Loucy (cell line): ENCODE measurements around the gene RCAN3.
"Not testable (repeated sequence)": the region's sequence is repeated elsewhere in the genome, so short reads cannot be mapped to it uniquely, and the experiment has no call there.

Experiments used
- H2AFZ ChIP-seq: fragments of 200-600 bp; sonication (generic); 2 replicates; pipeline ENCODE4 v1.6.0; 2016; ENCODE audit warnings: antibody characterized with exemption, mild to moderate bottlenecking, low read length, moderate library complexity
- H3F3A ChIP-seq: fragments of 200-600 bp; 2 replicates; pipeline ENCODE4 v1.6.0; 2016; ENCODE audit warnings: antibody characterized with exemption, low read depth, mild to moderate bottlenecking
- H3K27me3 ChIP-seq: fragments of 200-600 bp; sonication (generic); 2 replicates; pipeline ENCODE4 v1.6.1; 2014; ENCODE audit warnings: low read length, mild to moderate bottlenecking; ENCODE audit not compliant: insufficient read depth, poor library complexity, severe bottlenecking
- H3K36me3 ChIP-seq: fragments of 200-600 bp; sonication (generic); 2 replicates; pipeline ENCODE4 v1.6.1; 2016; ENCODE audit warnings: low read length; ENCODE audit not compliant: insufficient read depth
- H3K4me1 ChIP-seq: fragments of 200-600 bp; sonication (generic); 2 replicates; pipeline ENCODE4 v1.5.1; 2014; ENCODE audit warnings: low read length, mild to moderate bottlenecking; ENCODE audit not compliant: insufficient read depth, poor library complexity, severe bottlenecking
- H3K4me2 ChIP-seq: fragments of 200-600 bp; sonication (generic); 2 replicates; pipeline ENCODE4 v1.6.0; 2014; ENCODE audit warnings: antibody characterized with exemption, low read length, low read depth, mild to moderate bottlenecking; ENCODE audit not compliant: poor library complexity, severe bottlenecking
- H3K4me3 ChIP-seq: fragments of 200-600 bp; sonication (generic); 2 replicates; pipeline ENCODE4 v1.5.1; 2014; ENCODE audit warnings: low read length, mild to moderate bottlenecking, mixed read lengths; ENCODE audit not compliant: poor library complexity, severe bottlenecking
- H3K79me2 ChIP-seq: fragments of 200-600 bp; sonication (generic); 2 replicates; pipeline ENCODE4 v1.6.1; 2014; ENCODE audit warnings: low read length; ENCODE audit not compliant: insufficient read depth
- H3K9ac ChIP-seq: fragments of 200-600 bp; sonication (generic); 2 replicates; pipeline ENCODE4 v1.6.0; 2014; ENCODE audit warnings: mild to moderate bottlenecking, low read depth, low read length, moderate library complexity; ENCODE audit not compliant: poor library complexity, severe bottlenecking
- H3K9me2 ChIP-seq: fragments of 200-600 bp; sonication (generic); replicated peaks from 2 replicates; pipeline ENCODE4 v1.6.1; 2016; ENCODE audit warnings: low read depth, low read length, mixed read lengths
- H3K9me3 ChIP-seq: fragments of 200-600 bp; sonication (generic); 2 replicates; pipeline ENCODE4 v1.6.1; 2014; ENCODE audit warnings: mild to moderate bottlenecking, antibody characterized with exemption, low read length, low read depth; ENCODE audit not compliant: insufficient read depth
- H4K20me1 ChIP-seq: fragments of 200-600 bp; sonication (generic); 2 replicates; pipeline ENCODE4 v1.6.0; 2014; ENCODE audit warnings: antibody characterized with exemption, low read length, mild to moderate bottlenecking; ENCODE audit not compliant: insufficient read depth, poor library complexity, severe bottlenecking
- EZH2phosphoT487 ChIP-seq: fragments of 200-600 bp; IDR thresholded peaks from 2 replicates; pipeline ENCODE4 v1.6.1; 2018; ENCODE audit warnings: antibody characterized with exemption, mild to moderate bottlenecking, moderate library complexity, borderline replicate concordance
- TF ChIP-seq, protein P1 (sequence below): fragments of 200-600 bp; sonication (generic); conservative IDR thresholded peaks from 2 replicates; pipeline ENCODE4 v1.5.1; 2014; ENCODE audit warnings: mild to moderate bottlenecking, antibody characterized with exemption, low read length

Gene RCAN3

DNA sequence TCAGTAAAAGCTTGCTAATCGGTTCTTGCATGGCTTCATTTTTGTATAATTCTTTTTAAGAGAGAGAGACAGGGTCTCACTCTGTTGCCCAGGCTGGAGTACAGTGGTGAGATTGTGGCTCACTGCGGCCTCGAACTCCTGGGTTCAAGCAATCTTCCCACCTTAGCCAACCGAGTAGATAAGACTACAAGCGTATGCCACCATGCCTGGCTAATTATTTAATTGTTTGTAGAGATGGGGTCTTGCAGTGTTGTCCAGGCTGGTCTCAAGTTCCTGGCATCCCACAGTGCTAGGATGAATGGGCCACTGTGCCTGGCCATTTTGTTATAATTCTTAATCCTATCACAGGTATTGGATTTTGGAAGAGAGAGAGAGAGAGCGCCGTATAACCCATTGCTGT is 23.4 kb downstream of the RCAN3 start:
- TF ChIP-seq, protein P1, sequence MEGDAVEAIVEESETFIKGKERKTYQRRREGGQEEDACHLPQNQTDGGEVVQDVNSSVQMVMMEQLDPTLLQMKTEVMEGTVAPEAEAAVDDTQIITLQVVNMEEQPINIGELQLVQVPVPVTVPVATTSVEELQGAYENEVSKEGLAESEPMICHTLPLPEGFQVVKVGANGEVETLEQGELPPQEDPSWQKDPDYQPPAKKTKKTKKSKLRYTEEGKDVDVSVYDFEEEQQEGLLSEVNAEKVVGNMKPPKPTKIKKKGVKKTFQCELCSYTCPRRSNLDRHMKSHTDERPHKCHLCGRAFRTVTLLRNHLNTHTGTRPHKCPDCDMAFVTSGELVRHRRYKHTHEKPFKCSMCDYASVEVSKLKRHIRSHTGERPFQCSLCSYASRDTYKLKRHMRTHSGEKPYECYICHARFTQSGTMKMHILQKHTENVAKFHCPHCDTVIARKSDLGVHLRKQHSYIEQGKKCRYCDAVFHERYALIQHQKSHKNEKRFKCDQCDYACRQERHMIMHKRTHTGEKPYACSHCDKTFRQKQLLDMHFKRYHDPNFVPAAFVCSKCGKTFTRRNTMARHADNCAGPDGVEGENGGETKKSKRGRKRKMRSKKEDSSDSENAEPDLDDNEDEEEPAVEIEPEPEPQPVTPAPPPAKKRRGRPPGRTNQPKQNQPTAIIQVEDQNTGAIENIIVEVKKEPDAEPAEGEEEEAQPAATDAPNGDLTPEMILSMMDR = no peak
- TF ChIP-seq EZH2phosphoT487 = no peak

DNA sequence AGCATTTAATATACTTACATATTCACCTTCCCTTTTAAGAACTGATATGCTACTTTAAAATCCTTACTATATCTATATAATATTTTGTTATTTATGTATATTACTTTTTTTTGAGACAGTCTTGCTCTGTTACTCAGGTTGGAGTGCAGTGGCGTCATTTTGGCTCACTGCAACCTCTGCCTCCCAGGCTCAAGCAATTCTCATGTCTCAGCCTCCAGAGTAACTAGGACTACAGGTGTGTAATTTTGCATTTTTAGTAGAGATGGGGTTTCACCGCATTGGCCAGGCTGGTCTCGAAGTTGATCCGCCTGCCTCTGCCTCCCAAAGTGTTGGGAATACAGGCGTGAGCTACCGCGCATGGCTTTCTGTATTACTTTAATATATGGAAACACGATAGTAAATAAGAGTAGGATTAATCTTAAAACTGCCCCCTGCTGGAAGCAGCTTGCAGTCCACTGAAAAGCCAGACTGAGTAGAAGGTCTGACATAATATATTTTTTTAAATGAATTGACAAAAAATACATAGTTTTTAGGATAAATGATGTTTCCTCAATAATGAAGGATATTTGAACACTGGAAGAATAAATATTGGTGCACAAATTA is 24.4 kb downstream of the RCAN3 start:
- no peak overlapping the region for H3K9ac ChIP-seq
- no peaks in the 10 kb centered on the region for H3K4me1 ChIP-seq
- no peaks in the 10 kb centered on the region for H3F3A ChIP-seq
- no peaks in the 10 kb centered on the region for H3K27me3 ChIP-seq
- H3K79me2 ChIP-seq = peaks cover 18% of the 10 kb centered on the region; the same call in 1 of the 2 replicates
- no peak overlapping the region for H2AFZ ChIP-seq
- no peak overlapping the region for H3K4me2 ChIP-seq
- TF ChIP-seq, protein P1 = peak; percentile 81
- TF ChIP-seq EZH2phosphoT487 = no peak
- no peaks in the 10 kb centered on the region for H3K36me3 ChIP-seq
- H3K4me3 ChIP-seq = no peak overlapping the region
- H3K9me3 ChIP-seq = no peaks in the 10 kb centered on the region
- H4K20me1 ChIP-seq = no peaks in the 10 kb centered on the region
- H3K9me2 ChIP-seq = no peaks in the 10 kb centered on the region

More for the DNA sequence above, 23.4 kb downstream of the RCAN3 start:
- no peaks in the 10 kb centered on the region for H3K9me3 ChIP-seq
- H4K20me1 ChIP-seq = no peaks in the 10 kb centered on the region
- H3K79me2 ChIP-seq = peaks cover 18% of the 10 kb centered on the region; the same call in 1 of the 2 replicates
- H3K4me3 ChIP-seq = no peak overlapping the region
- H3K4me2 ChIP-seq = no peak overlapping the region
- no peak overlapping the region for H2AFZ ChIP-seq
- H3K9me2 ChIP-seq = no peaks in the 10 kb centered on the region
- no peak overlapping the region for H3K9ac ChIP-seq
- H3K4me1 ChIP-seq = no peaks in the 10 kb centered on the region
- no peaks in the 10 kb centered on the region; the same call in 1 of the 2 replicates for H3K36me3 ChIP-seq
- no peaks in the 10 kb centered on the region for H3F3A ChIP-seq
- no peaks in the 10 kb centered on the region for H3K27me3 ChIP-seq

DNA sequence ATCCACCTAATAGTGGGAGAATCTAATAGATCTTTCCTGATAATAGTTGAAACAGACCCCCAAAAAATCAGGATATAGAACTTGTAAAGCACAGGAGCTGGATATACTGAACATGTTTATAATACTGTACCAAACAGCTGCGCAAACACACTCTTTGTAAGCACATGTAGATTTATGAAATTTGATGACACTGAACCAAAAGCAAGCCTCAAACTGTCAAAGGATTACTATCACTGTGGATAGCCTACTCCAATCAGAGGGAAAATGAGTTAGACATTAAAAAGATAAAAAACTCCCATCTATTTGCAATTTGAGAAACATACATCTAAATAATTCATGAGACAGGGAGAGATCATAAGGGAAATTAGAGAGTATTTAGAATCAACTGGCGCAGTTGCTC is 26.1 kb downstream of the RCAN3 start:
- H3K9me2 ChIP-seq = no peaks in the 10 kb centered on the region
- no peak overlapping the region for H2AFZ ChIP-seq
- H3K36me3 ChIP-seq = peaks cover 4% of the 10 kb centered on the region; the same call in 1 of the 2 replicates
- H3F3A ChIP-seq = no peaks in the 10 kb centered on the region
- H3K27me3 ChIP-seq = no peaks in the 10 kb centered on the region
- TF ChIP-seq EZH2phosphoT487 = no peak
- TF ChIP-seq, protein P1 = no peak
- H4K20me1 ChIP-seq = no peaks in the 10 kb centered on the region
- H3K4me1 ChIP-seq = no peaks in the 10 kb centered on the region
- H3K4me2 ChIP-seq = no peak overlapping the region
- H3K79me2 ChIP-seq = peaks cover 18% of the 10 kb centered on the region; the same call in 1 of the 2 replicates
- H3K9me3 ChIP-seq = no peaks in the 10 kb centered on the region
- H3K9ac ChIP-seq = no peak overlapping the region
- H3K4me3 ChIP-seq = no peak overlapping the region

DNA sequence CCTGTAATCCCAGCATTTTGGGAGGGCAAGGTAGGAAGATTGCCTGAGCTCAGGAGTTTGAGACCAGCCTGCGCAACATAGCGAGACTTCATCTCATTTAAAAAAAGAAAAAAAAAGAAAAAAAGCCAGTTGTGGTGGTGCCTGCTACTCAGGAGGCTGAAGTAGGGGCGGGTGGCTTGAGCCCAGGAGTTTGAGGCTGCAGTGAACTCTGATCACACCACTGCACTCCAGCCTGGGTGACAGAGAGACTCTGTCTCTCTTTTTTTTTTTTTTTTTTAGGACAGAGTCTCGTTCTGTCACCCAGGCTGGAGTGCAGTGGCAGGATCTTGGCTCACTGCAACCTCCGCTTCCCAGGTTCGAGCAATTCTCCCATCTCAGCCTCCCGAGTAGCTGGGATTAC is 26.7 kb downstream of the RCAN3 start:
- H3K79me2 ChIP-seq = peaks cover 18% of the 10 kb centered on the region; the same call in 1 of the 2 replicates
- H3K9me2 ChIP-seq, H3K9ac ChIP-seq, H3K36me3 ChIP-seq, H3K4me1 ChIP-seq, H3K9me3 ChIP-seq, H4K20me1 ChIP-seq, H2AFZ ChIP-seq, H3F3A ChIP-seq, H3K4me2 ChIP-seq, H3K4me3 ChIP-seq, H3K27me3 ChIP-seq: not testable (repeated sequence)
